ENCODE results near the gene PASK. TPM values are rescaled to one million over a fixed set of nuclear protein-coding genes. Genes with fewer than 3 reads are reported as not detected.

PASK gene
- total and polyA plus RNA-seq, 2 experiments from 2014 or later: 7.0 to 11.9 TPM

GRCh38 chr2:241151934-241152660, 2.8 kb upstream of the PASK start:
- H3K9me3 ChIP-seq (ENCODE audit: low read depth): no peaks in the 10 kb centered on the region
- TF ChIP-seq CTCF (IDR thresholded peaks at IDR 0.05; ENCODE audit: low read depth, low read length): no peak
- no peak for DNase-seq (ENCODE audit: low read depth in 1 of 2, low spot score in 1 of 2)
- peaks cover 7% of the 10 kb centered on the region for H3K4me1 ChIP-seq (ENCODE audit: low read depth)
- H3K4me3 ChIP-seq: no peak overlapping the region
- peaks cover 5% of the 10 kb centered on the region for H3K27me3 ChIP-seq
- H3K36me3 ChIP-seq: no peaks in the 10 kb centered on the region
- H3K27ac ChIP-seq: no peak overlapping the region

- Histone ChIP-seq H3K36me3 (no peaks in the 10 kb centered on the region), H3K4me1 (ENCODE audit: low read depth) (peaks cover 7% of the 10 kb centered on the region), H3K4me3 (peak overlapping the region; percentile 90), H3K27me3 (peaks cover 5% of the 10 kb centered on the region), H3K27ac (peak overlapping the region; percentile 78), H3K9me3 (ENCODE audit: low read depth) (no peaks in the 10 kb centered on the region)
- peak; percentile 3 to 18 for DNase-seq (ENCODE audit: low read depth in 1 of 2, low spot score in 1 of 2)
- TF ChIP-seq CTCF (IDR thresholded peaks at IDR 0.05; ENCODE audit: low read depth, low read length): no peak
These were observed 1.6 kb upstream of the PASK start for GRCh38 chr2:241150660-241151530.

GRCh38 chr2:241149925-241150659, 820 bp upstream of the PASK start, which contains the start of gene PPP1R7:
Gene PPP1R7, plus strand, starts transcription at chr2:241150467. Its CDS starts 29 bp downstream, at chr2:241150496.
- H3K27ac ChIP-seq: peak within 1 kb of the TSS; percentile 78
- no peaks in the 10 kb centered on the region for H3K36me3 ChIP-seq

GRCh38 chr2:241149675-241149924, 328 bp upstream of the PASK start:
- Histone ChIP-seq H3K36me3 (no peaks in the 10 kb centered on the region), H3K4me1 (ENCODE audit: low read depth) (peaks cover 7% of the 10 kb centered on the region), H3K4me3 (peak overlapping the region; percentile 90), H3K27ac (peak overlapping the region; percentile 7), H3K27me3 (peaks cover 5% of the 10 kb centered on the region), H3K9me3 (ENCODE audit: low read depth) (no peaks in the 10 kb centered on the region)
- no peak for DNase-seq (ENCODE audit: low read depth in 1 of 2, low spot score in 1 of 2)
- no peak for TF ChIP-seq CTCF (IDR thresholded peaks at IDR 0.05; ENCODE audit: low read depth, low read length)

More at GRCh38 chr2:241149925-241150659, 820 bp upstream of the PASK start, which contains the start of gene PPP1R7:
- peak within 1 kb of the TSS; percentile 90 for H3K4me3 ChIP-seq
- H3K9me3 ChIP-seq (ENCODE audit: low read depth): no peaks in the 10 kb centered on the region
- peak; percentile 95 to 98 for DNase-seq (ENCODE audit: low read depth in 1 of 2, low spot score in 1 of 2)
- no peak for TF ChIP-seq CTCF (IDR thresholded peaks at IDR 0.05; ENCODE audit: low read depth, low read length)
- H3K4me1 ChIP-seq (ENCODE audit: low read depth): peaks cover 7% of the 10 kb centered on the region
- peaks cover 5% of the 10 kb centered on the region for H3K27me3 ChIP-seq

- no peaks in the 10 kb centered on the region for H3K36me3 ChIP-seq
- H3K27me3 ChIP-seq: peaks cover 5% of the 10 kb centered on the region
- peaks cover 7% of the 10 kb centered on the region for H3K4me1 ChIP-seq (ENCODE audit: low read depth)
- DNase-seq (ENCODE audit: low read depth in 1 of 2, low spot score in 1 of 2): no peak
- H3K27ac ChIP-seq: no peak overlapping the region
- TF ChIP-seq CTCF (IDR thresholded peaks at IDR 0.05; ENCODE audit: low read depth, low read length): no peak
- H3K4me3 ChIP-seq: peak overlapping the region; percentile 90
- H3K9me3 ChIP-seq (ENCODE audit: low read depth): no peaks in the 10 kb centered on the region
These were observed 1.0 kb downstream of the PASK start for GRCh38 chr2:241148239-241148638.

Data from cardiac muscle cell (in vitro differentiated cells and primary cell).